GM21528 (cell line): Measurements from ENCODE around the gene SHISAL2B.
"Not testable (repeated sequence)": the region's sequence is repeated elsewhere in the genome, so short reads cannot be mapped to it uniquely, and the experiment has no call there.

ENCODE experiments used
- ATAC-seq: cut with Tn5 transposase; IDR thresholded peaks from one replicate; pipeline ENCODE4 v1.9.1; 2021; ENCODE audit warnings: mild to moderate bottlenecking, moderate library complexity; ENCODE audit not compliant: unreplicated experiment, low FRiP score

The SHISAL2B gene

DNA sequence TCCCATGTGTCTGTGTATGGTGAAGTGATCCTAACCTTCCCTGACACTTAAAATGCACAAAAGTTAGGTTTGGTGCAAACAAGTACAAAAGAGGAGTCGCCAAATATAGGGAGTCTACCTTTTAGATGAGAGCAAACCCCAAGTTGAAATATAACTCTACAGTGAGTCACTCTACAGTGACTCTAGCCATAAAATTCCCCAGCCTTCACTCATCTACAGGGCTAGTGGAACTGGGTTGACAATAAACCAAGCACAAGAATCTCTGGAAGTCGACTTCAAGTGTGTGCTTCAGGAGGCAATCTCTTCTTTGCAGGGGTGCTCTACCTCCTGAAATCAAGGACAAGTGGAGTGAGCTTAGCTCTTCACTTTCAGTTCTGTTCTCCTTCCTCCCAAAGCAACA lies 3.3 kb downstream of the SHISAL2B start:
- ATAC-seq, result no peak

DNA sequence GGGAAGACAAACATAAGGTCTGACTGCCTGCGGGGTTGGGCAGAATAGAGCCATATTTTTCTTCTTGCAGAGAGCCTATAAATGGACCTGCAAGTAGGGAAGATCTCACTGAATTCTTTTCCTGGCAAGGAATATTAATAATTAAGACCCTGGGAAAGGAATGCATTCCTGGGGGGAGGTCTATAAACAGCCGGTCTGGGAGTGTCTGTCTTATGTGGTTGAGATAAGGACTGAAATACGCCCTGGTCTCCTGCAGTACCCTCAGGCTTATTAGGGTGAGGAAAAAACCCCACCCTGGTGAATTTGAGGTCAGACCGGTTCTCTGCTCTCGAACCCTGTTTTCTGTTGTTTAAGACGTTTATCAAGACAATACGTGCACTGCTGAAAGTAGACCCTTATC lies 6.1 kb downstream of the SHISAL2B start:
- not testable (repeated sequence) for ATAC-seq

DNA sequence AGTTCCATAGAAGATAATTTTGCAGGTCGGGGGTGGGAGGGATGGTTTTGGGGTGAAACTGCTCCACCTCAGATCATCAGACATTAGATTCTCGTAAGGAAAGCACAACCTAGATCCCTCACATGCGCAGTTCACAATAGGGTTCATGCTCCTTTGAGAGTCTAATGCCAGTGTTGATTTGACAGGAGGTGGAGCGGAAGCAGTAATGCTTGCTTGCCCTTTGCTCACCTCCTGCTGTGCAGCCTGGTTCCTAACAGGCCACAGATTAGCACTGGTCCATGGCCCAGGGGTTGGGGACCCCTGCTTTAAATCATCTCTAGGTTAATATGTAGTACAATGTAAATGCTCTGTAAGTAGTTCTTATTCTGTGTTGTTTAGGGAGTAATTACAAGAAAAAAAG lies 10.5 kb downstream of the SHISAL2B start:
- ATAC-seq, result no peak

DNA sequence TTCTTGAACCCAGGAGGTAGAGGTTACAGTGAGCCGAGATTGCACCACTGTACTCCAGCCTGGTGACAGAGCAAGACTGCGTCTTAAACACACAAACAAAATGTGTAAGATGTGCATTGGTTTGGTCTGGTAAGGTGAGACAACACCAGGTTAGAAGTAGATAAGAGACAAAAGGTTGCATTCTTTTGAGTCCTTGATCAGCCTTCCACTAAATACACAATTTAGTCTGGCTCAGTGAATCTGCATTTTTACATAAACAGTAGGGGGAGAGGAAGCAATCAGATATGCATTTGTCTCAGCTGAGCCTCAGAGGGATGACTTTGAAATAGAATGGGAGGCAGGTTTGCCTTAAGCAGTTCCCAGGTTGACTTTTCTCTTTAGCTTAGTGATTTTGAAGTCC lies 15.8 kb downstream of the SHISAL2B start:
- ATAC-seq, result not testable (repeated sequence)

DNA sequence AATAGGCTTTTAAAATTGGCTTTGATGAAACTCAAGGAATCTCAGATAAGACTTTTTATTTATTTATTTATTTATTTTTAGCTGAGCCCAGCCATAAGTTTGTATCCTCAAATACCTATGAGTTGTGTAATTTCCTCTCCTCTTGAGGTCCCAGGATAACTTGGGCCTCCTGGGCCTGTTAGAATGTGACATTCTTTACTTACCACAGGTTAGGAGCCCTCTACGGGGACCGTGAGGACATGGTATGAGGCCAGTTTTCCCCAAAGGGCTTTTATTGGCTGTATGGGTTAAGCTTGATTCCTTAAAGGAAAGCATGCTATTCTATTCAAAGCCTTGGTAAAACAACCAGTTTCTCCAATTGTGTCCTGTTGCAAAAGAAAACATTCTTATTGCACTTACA lies 16.9 kb downstream of the SHISAL2B start:
- no peak for ATAC-seq

DNA sequence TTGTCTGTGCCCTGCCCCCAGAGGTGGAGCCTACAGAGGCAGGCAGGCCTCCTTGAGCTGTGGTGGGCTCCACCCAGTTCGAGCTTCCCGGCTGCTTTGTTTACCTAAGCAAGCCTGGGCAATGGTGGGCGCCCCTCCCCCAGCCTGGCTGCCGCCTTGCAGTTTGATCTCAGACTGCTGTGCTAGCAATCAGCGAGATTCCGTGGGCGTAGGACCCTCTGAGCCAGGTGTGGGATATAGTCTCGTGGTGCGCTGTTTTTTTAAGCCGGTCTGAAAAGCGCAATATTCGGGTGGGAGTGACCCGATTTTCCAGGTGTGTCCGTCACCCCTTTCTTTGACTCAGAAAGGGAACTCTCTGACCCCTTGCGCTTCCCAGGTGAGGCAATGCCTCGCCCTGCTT lies 24.2 kb downstream of the SHISAL2B start:
- ATAC-seq, result not testable (repeated sequence)

DNA sequence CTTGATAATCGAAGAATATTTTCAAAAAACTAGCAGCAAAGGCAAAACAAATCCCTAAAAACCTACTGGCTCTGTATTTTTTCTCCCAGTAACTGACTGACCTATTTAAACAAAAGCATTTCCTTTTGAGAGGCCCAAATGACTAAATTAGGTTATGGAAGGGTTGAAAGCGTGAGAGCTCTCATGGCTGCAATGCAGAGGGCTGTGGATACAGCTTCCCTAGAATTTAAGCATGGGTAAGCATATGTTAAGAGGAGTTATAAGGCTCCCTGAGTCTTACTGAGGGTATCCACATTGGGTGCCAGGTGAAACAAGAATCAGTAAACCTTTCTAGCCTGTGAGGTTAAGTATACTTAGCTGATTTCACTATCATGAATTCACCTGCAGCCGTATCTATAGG lies 32.3 kb downstream of the SHISAL2B start:
- no peak for ATAC-seq

DNA sequence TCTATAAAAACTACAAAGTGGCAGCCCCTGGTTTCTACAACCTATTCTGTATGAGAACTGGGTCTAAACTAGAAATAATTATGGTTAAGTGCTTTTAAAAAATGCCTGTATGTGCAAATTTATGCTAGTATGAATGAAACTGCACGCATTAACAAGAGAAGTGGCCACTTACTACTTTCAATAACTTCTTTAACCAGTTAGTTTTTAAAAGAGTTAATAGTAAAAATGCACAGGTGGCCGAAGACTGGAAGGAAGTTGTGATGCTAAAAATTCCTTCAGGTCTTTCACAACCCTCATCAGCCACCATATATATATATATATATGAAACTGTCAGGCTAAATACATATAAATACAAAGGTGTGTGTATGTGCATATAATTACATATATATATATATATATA lies 36.8 kb downstream of the SHISAL2B start:
- ATAC-seq, result no peak

DNA sequence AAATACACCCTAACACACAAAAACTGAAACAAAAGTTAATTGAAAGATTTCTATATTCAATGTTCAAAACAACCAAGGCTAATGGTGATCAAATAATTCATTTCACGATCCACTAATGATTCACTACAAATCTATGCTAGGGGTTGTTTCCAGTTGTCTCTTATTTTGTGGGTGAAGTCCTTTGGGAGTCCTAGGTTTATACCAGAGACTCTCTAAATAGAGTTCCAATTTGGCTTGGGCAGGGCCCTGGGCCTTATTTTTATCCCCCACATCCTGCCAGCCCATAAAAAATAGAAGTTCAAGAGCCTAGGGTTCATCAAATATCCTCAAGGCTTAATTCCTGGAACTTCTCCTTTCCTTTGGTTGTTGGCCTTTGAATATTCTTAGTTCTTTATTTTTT lies 52.1 kb downstream of the SHISAL2B start:
- ATAC-seq, result no peak

DNA sequence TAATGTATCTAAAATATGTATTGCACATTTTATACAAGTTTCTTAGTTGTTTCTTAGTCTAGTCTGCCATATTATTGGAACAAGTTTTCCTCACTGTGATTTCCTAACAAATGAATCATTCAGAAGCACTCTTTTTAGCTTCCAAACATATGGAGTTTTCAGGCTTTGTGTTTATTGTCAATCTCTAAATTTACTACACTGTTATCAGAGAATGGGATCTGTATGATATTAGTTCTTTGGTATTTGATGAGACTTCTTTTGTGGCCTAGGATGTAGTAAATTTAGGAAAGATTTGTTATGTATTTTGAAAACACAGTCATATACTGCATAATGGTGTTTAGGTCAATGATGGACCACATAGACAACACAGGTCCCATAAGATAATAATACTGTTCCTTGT lies 52.5 kb downstream of the SHISAL2B start:
- ATAC-seq, result no peak

DNA sequence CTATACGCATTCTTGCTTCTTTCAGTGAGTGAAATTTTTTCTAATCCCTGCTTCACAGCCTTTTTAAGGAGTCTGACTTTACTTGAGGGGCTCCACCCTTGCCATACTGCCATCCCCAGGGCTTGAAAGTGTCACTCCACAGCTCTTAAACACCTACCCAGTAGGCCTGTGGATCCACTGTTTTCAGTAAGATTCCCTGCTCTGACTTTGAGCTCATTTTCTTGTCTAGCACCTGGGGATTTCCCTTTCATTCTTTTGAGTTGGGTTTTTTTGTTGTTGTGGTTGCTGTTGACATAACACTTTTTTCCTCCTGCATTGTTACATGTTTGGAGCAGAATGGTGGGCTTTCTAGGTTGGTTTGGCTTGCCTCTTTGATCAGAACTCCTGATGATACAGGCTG lies 54.6 kb downstream of the SHISAL2B start:
- ATAC-seq, result no peak

DNA sequence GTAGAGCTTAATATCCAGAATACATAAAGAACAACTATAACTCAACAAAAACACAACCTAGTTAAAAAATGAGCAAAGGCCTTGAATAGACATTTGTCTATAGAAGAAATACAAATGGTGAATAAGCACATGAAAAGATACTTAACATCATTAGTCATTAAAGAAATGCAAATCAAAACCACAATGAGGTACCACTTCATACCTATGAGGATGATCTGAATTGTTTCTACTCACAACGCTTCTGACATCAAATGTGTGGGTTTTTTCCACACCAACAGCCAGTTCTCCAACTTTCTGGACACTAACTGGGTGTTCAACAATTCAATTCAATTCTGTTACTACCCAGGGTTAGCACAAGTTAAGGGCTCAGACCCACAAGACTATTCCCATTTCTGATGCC lies 56.1 kb downstream of the SHISAL2B start:
- no peak for ATAC-seq

DNA sequence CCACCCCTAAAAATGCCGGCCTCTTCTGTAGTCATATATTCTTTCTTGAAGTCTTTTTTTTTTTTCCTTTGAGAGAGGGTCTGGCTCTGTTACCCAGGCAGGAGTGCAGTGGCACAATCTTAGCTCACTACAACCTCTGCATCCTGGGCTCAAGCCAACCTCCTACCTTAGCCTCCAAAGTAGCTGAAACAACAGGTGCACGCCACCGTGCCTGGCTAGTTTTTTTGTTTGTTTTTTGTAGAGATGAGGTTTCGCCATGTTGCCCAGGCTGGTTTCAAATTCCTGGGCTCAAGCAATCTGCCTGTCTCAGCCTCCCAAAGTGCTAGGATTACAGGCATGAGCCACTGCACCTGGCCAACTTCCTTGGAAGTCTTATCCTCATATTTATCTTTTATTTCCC lies 59.1 kb downstream of the SHISAL2B start:
- ATAC-seq, result no peak

DNA sequence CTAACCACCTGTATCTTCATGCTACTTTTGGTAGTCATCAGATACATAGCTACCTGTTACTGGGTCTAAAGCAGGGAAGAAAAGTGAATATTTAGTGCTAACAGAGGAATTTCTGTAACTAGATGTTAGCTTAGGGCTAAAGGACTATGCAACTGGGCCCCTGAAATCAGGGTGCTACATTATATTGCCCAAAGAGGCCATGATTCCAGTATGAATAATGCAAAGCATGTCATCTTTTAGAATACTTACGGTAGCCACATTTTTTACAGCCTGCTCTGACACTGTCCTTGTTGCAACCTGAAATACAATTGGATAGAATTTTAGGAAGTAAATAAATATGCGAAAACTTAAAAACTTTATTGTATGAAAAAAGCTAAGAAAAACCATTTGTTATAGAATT lies 63.8 kb downstream of the SHISAL2B start:
- no peak for ATAC-seq

DNA sequence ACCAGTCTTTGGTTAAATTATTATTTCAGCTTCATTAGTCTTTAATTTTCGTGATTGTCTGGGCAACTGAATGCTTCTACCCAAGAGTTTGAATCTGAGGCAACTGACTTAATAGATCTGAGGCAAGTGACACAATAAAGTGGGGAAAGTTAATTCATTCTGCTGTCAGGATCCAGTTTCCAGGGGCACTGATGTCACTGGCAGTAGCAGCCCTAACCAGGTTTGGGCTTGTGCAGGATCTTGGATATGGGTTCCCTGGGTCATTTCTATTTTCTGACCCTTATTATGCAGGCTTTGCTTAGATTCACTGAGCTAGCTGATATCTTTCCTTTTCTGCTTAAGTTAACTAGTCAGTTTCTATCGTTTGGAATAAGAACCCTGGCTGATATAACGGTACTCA lies 68.6 kb downstream of the SHISAL2B start:
- no peak for ATAC-seq

DNA sequence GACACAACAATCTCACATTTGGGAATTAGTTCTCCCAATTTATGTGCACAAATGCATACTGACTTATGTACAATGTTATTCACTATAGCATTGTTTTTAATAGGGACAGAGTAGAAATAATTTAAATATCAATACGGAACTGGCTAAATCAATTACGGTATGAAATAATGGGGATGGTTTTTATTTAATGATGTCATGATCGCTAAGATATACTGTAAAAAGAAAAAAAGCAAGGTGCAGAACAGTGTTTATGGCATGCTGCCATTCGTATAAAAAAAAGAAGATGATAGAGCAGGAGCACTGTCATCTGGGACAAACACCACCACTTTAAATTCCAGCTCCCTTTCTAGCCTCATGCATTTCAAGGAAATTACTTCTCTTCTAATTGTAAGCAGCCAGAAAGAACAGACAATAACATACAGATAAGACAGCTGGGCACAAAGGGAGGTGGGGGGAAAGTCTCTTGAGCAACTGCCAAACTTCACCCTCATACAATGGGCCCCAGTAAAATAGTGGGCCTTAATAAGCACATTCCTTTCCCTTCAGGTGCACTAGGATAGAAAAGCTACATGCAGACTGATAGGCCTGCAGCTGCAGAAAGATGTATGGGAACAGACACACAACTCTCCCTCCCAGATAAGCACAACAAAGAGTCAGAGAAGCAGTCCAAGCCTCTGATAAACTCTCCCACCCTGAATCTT lies 69.8 kb downstream of the SHISAL2B start:
- no peak for ATAC-seq

DNA sequence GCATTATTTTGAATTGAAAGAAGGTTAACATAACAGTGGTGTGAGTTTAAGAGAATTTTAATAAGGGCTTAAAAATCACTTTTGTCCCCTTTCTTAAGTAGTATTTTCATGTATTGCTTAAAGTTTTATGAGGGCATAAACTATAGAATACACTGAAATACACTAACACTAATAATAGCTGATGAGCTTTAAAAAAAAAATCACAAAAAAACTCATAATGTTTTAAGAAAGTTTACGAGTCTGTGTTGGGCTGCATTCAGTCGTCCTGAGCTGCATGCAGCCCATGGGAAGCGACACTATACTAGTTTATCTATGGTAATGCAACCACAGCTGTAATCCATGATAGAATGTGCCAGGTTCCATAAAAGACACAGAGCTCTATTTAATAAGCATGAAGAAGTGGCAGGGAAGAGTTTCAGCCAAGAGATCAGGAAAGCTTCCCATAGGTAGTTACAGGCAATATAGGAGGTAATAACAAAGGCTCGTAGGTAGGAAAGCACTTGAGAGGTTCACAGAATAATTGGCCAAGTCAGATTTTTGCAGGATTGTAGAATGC lies 73.7 kb downstream of the SHISAL2B start:
- ATAC-seq, result no peak

DNA sequence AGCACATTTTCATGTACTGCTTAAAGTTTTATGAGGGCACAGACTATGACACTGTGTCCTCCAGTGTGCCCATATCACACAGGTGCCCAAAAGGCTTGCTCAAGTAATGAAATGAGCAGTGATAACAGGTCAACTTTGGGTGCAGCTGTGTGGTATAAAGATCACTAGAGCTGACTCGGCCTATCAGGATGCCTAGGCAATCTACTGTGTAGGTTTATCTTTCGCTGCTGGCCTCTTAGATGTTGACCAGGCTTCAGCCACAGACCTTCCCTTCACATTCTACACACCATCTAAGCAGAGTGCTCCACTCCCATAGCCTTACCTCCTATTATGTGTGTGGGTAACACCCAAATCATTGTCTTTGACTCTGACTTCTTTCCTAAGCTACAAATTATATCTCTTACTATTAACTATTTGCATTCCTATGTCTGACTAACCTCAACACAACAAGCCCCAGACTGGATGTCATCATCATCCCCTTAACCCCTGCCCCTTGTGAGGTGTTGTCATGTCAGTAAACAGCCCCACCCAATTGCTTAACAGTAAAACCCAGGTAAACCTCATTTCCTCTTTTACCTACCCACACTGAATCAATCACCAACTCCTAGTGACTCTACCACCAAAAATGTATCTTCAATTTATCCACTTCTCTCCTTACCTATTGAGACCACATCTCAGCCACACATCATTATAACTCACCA lies 75.7 kb downstream of the SHISAL2B start:
- ATAC-seq, result no peak

DNA sequence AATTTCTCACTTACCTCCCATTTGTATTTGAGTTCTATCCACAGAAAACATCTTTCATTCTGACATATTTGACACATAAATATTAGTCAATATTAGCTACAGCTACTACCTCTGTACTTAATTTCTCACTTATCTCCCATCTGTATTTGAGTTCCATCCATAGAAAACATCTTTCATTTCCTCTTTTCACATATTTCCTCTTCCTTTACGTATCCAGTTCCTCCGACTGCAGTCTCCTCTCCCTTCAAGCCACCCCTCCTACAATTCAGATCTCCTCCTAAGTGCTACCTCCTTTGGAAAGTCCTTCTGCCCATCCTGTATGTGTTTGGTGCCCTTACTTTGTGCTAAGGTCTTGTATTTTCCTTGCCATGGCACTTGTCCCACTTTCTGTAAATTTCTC lies 76.6 kb downstream of the SHISAL2B start:
- no peak for ATAC-seq
